ENCODE results near the gene ALOXE3. TPM values are rescaled to one million over a fixed set of nuclear protein-coding genes. Genes with fewer than 3 reads are reported as not detected.

Gene ALOXE3
- total and polyA plus RNA-seq, 12 donors: not detected

- H3K36me3 ChIP-seq (replicated peaks in 1 of 2): peaks cover 0 to 57% of the 10 kb centered on the region in 2 donors
- peak in 3 of 7 donors; percentile 38 to 61 (median 61) for DNase-seq
- WGBS, 4 donors: 35 to 60% (median 48%) methylated on average over 6 to 18 of the region's 18 CpGs
- H3K4me1 ChIP-seq (replicated peaks in 1 of 2): peaks cover 29 to 48% of the 10 kb centered on the region in 2 donors
- H3K4me3 ChIP-seq: peak overlapping the region in 2 of 4 donors; percentile 47 to 93
- H3K27ac ChIP-seq: peak overlapping the region; percentile 99 to 100 (median 100)
- intact Hi-C loops (cut with DNase I): no loop called here
- TF ChIP-seq CTCF (IDR thresholded peaks at IDR 0.05) (no peak), POLR2A (IDR thresholded peaks at IDR 0.05) (no peak)
- H3K27me3 ChIP-seq: no peaks in the 10 kb centered on the region
- H3K9me3 ChIP-seq (replicated peaks in 1 of 3): no peaks in the 10 kb centered on the region
Observed at GRCh38 chr17:8150194-8151119, 32.1 kb upstream of the ALOXE3 start.

DNA sequence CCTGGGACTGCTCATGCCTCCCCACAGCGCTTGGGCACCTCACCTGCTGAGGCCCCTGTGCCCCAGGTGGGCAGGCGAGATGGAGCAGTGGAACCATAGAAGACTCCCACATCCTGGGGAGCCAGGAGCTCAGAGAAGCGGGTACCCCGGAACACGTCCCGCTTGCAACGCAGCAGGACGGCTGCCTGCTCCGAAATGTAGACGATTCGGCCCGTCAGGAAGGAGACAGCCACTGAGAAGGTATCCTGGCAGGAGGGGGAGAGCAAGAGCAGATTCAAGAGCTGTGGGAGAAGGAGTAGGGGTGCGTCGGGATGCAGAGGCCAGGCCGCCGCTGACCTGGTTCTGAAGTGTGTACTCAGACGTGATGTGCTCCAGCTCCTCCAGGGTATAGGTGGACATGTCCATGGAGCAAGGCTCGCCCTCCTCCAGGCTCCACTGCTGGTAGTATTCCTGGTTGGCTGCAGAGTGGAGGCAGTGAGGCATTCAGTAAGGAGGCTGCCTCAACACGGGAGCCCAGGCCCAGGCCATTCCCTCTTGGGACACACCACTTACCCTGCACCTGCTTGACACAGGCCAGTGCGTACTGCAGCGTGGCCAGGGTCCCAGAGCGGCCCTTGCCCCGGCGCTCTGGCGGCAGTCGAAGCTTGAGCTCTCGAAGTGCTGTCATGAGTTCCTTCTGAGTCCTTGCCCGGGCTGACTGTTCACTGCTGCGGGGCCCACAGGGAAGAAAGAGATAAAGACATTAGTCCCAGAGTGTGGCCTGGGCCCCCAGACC, 31.3 kb upstream of the ALOXE3 start:
- peaks cover 29 to 48% of the 10 kb centered on the region in 2 donors for H3K4me1 ChIP-seq (replicated peaks in 1 of 2)
- H3K36me3 ChIP-seq (replicated peaks in 1 of 2): peaks cover 0 to 66% of the 10 kb centered on the region in 2 donors
- H3K27ac ChIP-seq: peak overlapping the region in 4 of 5 donors; percentile 99 to 100 (median 100)
- intact Hi-C loops (cut with DNase I): no loop called here
- no peaks in the 10 kb centered on the region for H3K9me3 ChIP-seq (replicated peaks in 1 of 3)
- no peak overlapping the region for H3K4me3 ChIP-seq
- DNase-seq: peak in 3 of 7 donors; percentile 42 to 66 (median 53)
- TF ChIP-seq POLR2A (IDR thresholded peaks at IDR 0.05) (no peak), CTCF (IDR thresholded peaks at IDR 0.05) (no peak)
- no peaks in the 10 kb centered on the region for H3K27me3 ChIP-seq
- 87 to 91% (median 88%) methylated on average over 16 to 29 of the region's 29 CpGs for WGBS, 4 donors

DNA sequence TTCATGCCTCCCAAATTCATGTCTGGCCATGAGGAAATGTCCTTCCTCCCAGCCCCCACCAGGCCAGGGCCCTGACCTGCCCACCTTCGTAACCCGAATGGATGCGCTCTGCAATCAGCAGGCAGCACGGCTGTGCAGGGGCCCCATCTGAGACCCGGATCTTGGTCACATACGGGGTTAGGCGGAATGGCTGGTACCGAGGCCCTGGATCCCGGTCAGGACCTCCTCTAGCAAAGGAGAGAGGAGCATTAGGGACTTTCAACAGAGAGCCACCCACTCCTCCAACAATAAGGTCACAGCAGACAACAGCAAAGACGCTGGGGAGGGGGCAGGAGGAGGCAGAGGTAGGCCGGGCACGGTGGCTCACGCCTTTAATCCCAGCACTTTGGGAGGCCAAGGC, 30.2 kb upstream of the ALOXE3 start:
- peaks cover 25 to 43% of the 10 kb centered on the region in 2 donors for H3K4me1 ChIP-seq (replicated peaks in 1 of 2)
- peak overlapping the region in 3 of 5 donors; percentile 14 to 81 (median 76) for H3K27ac ChIP-seq
- no peak for TF ChIP-seq POLR2A (IDR thresholded peaks at IDR 0.05)
- TF ChIP-seq CTCF (IDR thresholded peaks at IDR 0.05): no peak
- no peaks in the 10 kb centered on the region for H3K9me3 ChIP-seq (replicated peaks in 1 of 3)
- H3K27me3 ChIP-seq: no peaks in the 10 kb centered on the region
- no peak overlapping the region for H3K4me3 ChIP-seq
- peaks cover 0 to 76% of the 10 kb centered on the region in 2 donors for H3K36me3 ChIP-seq (replicated peaks in 1 of 2)
- peak in 1 of 7 donors; percentile 53 for DNase-seq
- WGBS, 4 donors: 69 to 82% (median 79%) methylated on average over 4 to 13 of the region's 13 CpGs
- intact Hi-C loops (cut with DNase I): no loop called here
